Stimulated activated CD8-positive, alpha-beta memory T cell treated with anti-CD3 and anti-CD28 coated beads, Interleukin-7, amount 100 ng/mL, for 24 hours (primary cell): ENCODE data around the gene LCN6.
"Not testable (repeated sequence)": the region's sequence is repeated elsewhere in the genome, so short reads cannot be mapped to it uniquely, and the experiment has no call there.

Experiments
- DNase-seq: peaks from one replicate; pipeline ENCODE4 v3.0.0-alpha.2; 2020; ENCODE audit warnings: low read depth

LCN6 gene

GRCh38 chr9:136782452-136782851, 34.1 kb upstream of the LCN6 start:
- no peak for DNase-seq

- DNase-seq, result no peak
Measured at GRCh38 chr9:136779808-136780207, 31.5 kb upstream of the LCN6 start.

GRCh38 chr9:136777359-136777758, 29.0 kb upstream of the LCN6 start:
- DNase-seq, result no peak

GRCh38 chr9:136776947-136777346, 28.6 kb upstream of the LCN6 start:
- DNase-seq, result no peak

- no peak for DNase-seq
Measured at GRCh38 chr9:136775191-136775590, 26.9 kb upstream of the LCN6 start.

- no peak for DNase-seq
Measured at GRCh38 chr9:136774416-136775045, 26.2 kb upstream of the LCN6 start.

- DNase-seq, result no peak
Measured at GRCh38 chr9:136773386-136774044, 25.2 kb upstream of the LCN6 start.

GRCh38 chr9:136771907-136772415, 23.6 kb upstream of the LCN6 start:
- no peak for DNase-seq

GRCh38 chr9:136769710-136770191, 21.4 kb upstream of the LCN6 start:
- no peak for DNase-seq

GRCh38 chr9:136766410-136767120, 18.2 kb upstream of the LCN6 start:
- not testable (repeated sequence) for DNase-seq

GRCh38 chr9:136765745-136766409, 17.6 kb upstream of the LCN6 start:
- not testable (repeated sequence) for DNase-seq

GRCh38 chr9:136765041-136765440, 16.7 kb upstream of the LCN6 start:
- no peak for DNase-seq

- DNase-seq, result no peak
Measured at GRCh38 chr9:136764301-136764891, 16.1 kb upstream of the LCN6 start, which contains the start of gene LCN15. Gene LCN15 (minus strand): TSS chr9:136764518. CDS start chr9:136764488, 30 bp downstream.

GRCh38 chr9:136763649-136764035, 15.3 kb upstream of the LCN6 start:
- no peak for DNase-seq

GRCh38 chr9:136762915-136763648, 14.8 kb upstream of the LCN6 start:
- peak; percentile 27 for DNase-seq

- no peak for DNase-seq
Measured at GRCh38 chr9:136762221-136762691, 13.9 kb upstream of the LCN6 start.

- DNase-seq, result no peak
Measured at GRCh38 chr9:136761545-136761981, 13.2 kb upstream of the LCN6 start.

- DNase-seq, result not testable (repeated sequence)
Measured at GRCh38 chr9:136760834-136761544, 12.7 kb upstream of the LCN6 start.

- DNase-seq, result no peak
Measured at GRCh38 chr9:136760424-136760823, 12.1 kb upstream of the LCN6 start.
